Esophagus muscularis mucosa (tissue), 4 donors: ENCODE measurements around the gene CSH1.

Experiments
- EP300 ChIP-seq: sonication (generic); formaldehyde crosslinking; IDR thresholded peaks from one replicate; pipeline ENCODE4 v1.6.1; 2017; ENCODE audit warnings: antibody characterized with exemption
- POLR2A ChIP-seq: fragments of 450-650 bp; IDR thresholded peaks from one replicate; pipeline ENCODE4 v1.6.1; 2017; ENCODE audit warnings: antibody characterized with exemption, moderate library complexity, mild to moderate bottlenecking, low read depth
- TF ChIP-seq, protein P1 (sequence below), 3 experiments: fragments of 200-600 bp in 2 of 3; fragments of 450-650 bp in 1 of 3; sonication (generic) in 2 of 3; IDR thresholded peaks; one replicate each; pipeline ENCODE4 v1.5.1; 2017 to 2019; ENCODE audit warnings: antibody characterized with exemption in 3 of 3, mild to moderate bottlenecking in 2 of 3, moderate library complexity in 1 of 3

DNA sequence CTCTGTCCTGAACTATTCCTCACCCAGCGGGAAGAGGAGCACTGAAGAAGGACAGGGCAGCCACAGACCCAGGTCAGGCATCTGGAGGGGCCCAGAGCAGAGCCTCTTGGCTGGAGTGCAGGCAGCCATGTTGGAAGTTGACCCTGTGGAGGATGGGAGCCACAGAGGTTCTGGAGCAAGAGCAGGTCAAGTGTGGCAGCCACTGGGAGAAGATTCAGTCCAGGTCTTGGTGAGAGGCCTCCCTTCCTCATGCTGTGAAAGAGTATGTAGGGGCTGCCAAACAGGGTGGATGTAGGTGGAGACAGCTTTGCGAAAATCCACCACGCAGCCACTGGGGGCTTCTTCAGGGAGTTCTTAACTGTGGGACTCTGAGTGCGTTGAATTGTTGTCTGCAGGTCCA is 36.3 kb upstream of the CSH1 start:
- TF ChIP-seq, protein P1, sequence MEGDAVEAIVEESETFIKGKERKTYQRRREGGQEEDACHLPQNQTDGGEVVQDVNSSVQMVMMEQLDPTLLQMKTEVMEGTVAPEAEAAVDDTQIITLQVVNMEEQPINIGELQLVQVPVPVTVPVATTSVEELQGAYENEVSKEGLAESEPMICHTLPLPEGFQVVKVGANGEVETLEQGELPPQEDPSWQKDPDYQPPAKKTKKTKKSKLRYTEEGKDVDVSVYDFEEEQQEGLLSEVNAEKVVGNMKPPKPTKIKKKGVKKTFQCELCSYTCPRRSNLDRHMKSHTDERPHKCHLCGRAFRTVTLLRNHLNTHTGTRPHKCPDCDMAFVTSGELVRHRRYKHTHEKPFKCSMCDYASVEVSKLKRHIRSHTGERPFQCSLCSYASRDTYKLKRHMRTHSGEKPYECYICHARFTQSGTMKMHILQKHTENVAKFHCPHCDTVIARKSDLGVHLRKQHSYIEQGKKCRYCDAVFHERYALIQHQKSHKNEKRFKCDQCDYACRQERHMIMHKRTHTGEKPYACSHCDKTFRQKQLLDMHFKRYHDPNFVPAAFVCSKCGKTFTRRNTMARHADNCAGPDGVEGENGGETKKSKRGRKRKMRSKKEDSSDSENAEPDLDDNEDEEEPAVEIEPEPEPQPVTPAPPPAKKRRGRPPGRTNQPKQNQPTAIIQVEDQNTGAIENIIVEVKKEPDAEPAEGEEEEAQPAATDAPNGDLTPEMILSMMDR (IDR thresholded peaks at IDR 0.05), result no peak
- TF ChIP-seq POLR2A (no peak), EP300 (no peak)
